NCI-H460 (cell line): ENCODE measurements around the gene PARP8. TPM values are rescaled to one million over a fixed set of nuclear protein-coding genes. Genes with fewer than 3 reads are reported as not detected.
"Not testable (repeated sequence)": the region's sequence is repeated elsewhere in the genome, so short reads cannot be mapped to it uniquely, and the experiment has no call there.

Experiments used
- DNase-seq: peaks from one replicate; pipeline ENCODE4 v3.0.0-alpha.2; 2016; ENCODE audit warnings: low read depth; ENCODE audit errors: extremely low read depth
- polyA plus RNA-seq: library from polyadenylated mRNA; depleted of rRNA; stranded (reverse); fragments of >200 nt; gene quantifications from 2 replicates; pipeline ENCODE4 v1.2.3, GENCODE V29; 2014; cell fraction: nucleus; rRNA removed
- total RNA-seq: library from RNA; depleted of rRNA; stranded (reverse); fragments of >200 nt; shearing (Covaris generic); gene quantifications from 2 replicates; pipeline ENCODE4 v1.2.3, GENCODE V29; 2014; rRNA removed

PARP8 gene
- 12.0 and 12.7 TPM in 2 replicates for total RNA-seq
- polyA plus RNA-seq, result 4.2 and 5.5 TPM in 2 replicates

- peak; percentile 20 for DNase-seq
Observed at GRCh38 chr5:50666261-50667022, at the start of gene PARP8. Gene PARP8 (plus strand): TSS chr5:50666637. CDS start chr5:50667096, 459 bp downstream.

- DNase-seq, result no peak
Observed at GRCh38 chr5:50623666-50624065, 42.8 kb upstream of the PARP8 start.

GRCh38 chr5:50634866-50635265, 31.6 kb upstream of the PARP8 start:
- not testable (repeated sequence) for DNase-seq

- DNase-seq, result not testable (repeated sequence)
Observed at GRCh38 chr5:50637576-50637975, 28.9 kb upstream of the PARP8 start.

- DNase-seq, result no peak
Observed at GRCh38 chr5:50646591-50646990, 19.8 kb upstream of the PARP8 start.

- no peak for DNase-seq
Observed at GRCh38 chr5:50647726-50648125, 18.7 kb upstream of the PARP8 start.

- DNase-seq, result no peak
Observed at GRCh38 chr5:50653946-50654345, 12.5 kb upstream of the PARP8 start.

GRCh38 chr5:50655067-50655809, 11.2 kb upstream of the PARP8 start:
- DNase-seq, result no peak

GRCh38 chr5:50655810-50656205, 10.6 kb upstream of the PARP8 start:
- no peak for DNase-seq

- DNase-seq, result no peak
Observed at GRCh38 chr5:50657044-50657443, 9.4 kb upstream of the PARP8 start.

GRCh38 chr5:50658246-50658645, 8.2 kb upstream of the PARP8 start:
- no peak for DNase-seq

- DNase-seq, result no peak
Observed at GRCh38 chr5:50663636-50664035, 2.8 kb upstream of the PARP8 start.

GRCh38 chr5:50665091-50665490, 1.3 kb upstream of the PARP8 start:
- DNase-seq, result no peak

GRCh38 chr5:50665761-50666202, 655 bp upstream of the PARP8 start:
- not testable (repeated sequence) for DNase-seq

- DNase-seq, result peak; percentile 33
Observed at GRCh38 chr5:50667023-50667652, 701 bp downstream of the PARP8 start.

GRCh38 chr5:50667653-50668595, 1.5 kb downstream of the PARP8 start:
- no peak for DNase-seq

- DNase-seq, result not testable (repeated sequence)
Observed at GRCh38 chr5:50668636-50669035, 2.2 kb downstream of the PARP8 start.

GRCh38 chr5:50672663-50673062, 6.2 kb downstream of the PARP8 start:
- no peak for DNase-seq

GRCh38 chr5:50673444-50673843, 7.0 kb downstream of the PARP8 start:
- DNase-seq, result not testable (repeated sequence)

- DNase-seq, result no peak
Observed at GRCh38 chr5:50675385-50675784, 8.9 kb downstream of the PARP8 start.
